Measurements from ENCODE around the gene IRF6. TPM values are rescaled to one million over a fixed set of nuclear protein-coding genes. Genes with fewer than 3 reads are reported as not detected.

Gene IRF6
- total RNA-seq, 5 donors from 2014 or later (not counting 1 experiment from before 2014, with no cell fraction given): 0.16 to 2.6 (median 1.0) TPM

DNA sequence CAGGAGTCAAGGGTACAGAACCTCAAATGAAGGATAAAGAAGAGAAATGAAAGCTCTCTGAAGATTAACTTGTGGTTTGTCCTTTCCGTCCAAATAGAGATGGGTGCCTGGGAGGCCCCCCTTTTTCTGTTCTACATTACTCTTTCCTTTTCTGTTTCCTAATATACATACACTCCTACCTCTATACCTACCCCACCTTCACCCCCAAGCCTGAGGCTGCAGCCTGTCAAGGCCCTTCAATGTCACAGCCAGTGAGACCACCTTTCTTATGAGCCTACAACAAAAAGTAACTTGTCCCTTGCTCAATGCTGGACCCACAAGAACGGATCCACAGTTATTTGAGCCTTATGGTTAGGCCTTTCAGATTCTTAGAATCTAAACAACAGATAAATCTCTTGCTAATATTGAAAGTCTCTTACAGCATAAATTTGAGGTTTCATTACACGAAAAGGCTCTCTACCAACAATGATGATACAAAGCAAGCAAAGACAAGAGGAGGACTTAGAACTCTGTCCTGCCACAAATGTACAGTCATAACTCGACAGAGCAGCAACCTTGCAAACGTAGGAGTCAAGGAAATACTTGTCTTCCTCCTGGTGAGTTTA, 54.2 kb downstream of the IRF6 start:
- no peaks in the 10 kb centered on the region for H3K36me3 Mint-ChIP-seq
- no peaks in the 10 kb centered on the region for H3K9me3 Mint-ChIP-seq
- H3K36me3 ChIP-seq (ENCODE audit: control insufficient read depth in 2 of 2, extremely low read depth in 1 of 2, insufficient read depth in 1 of 2, low read length in 1 of 2): no peaks in the 10 kb centered on the region
- ATAC-seq (replicated peaks in 1 of 4) (peak in 1 of 4 experiments; percentile 6), DNase-seq (peak in 5 of 35 experiments; percentile 11 to 47 (median 17))
- ChIA-PET CTCF (interaction anchor here in 1 of 2 donors (1.6 to 3.2 kb wide), 2 partner anchors 17 to 182 kb away, joined by 4 to 11 read pairs; no protein-coding TSS in a partner anchor), POLR2A (interaction anchor here in 1 of 2 donors (1.3 kb wide), 1 partner anchor 16 kb away, joined by 3 read pairs; no protein-coding TSS in a partner anchor)
- H3K27me3 Mint-ChIP-seq: no peaks in the 10 kb centered on the region
- H3K4me1 Mint-ChIP-seq: peaks cover 76 to 86% (median 84%) of the 10 kb centered on the region in 3 donors
- peak overlapping the region; percentile 70 for H3K27ac ChIP-seq (ENCODE audit: low read length)
- peak overlapping the region; percentile 93 to 98 for H3K27ac Mint-ChIP-seq
- H3K4me1 ChIP-seq (ENCODE audit: control insufficient read depth in 1 of 2, extremely low read depth in 1 of 2, insufficient read depth in 2 of 2, low read length in 2 of 2): peaks cover 47 to 65% of the 10 kb centered on the region in 2 experiments
- peak overlapping the region in 1 of 2 donors; percentile 3 for H3K4me3 ChIP-seq (ENCODE audit: control insufficient read depth in 1 of 2, extremely low read depth in 1 of 2, low read length in 1 of 2)
- no peaks in the 10 kb centered on the region for H3K9me3 ChIP-seq
- H3K4me3 Mint-ChIP-seq: peak overlapping the region; percentile 51 to 68 (median 61)
- H3K27me3 ChIP-seq (replicated peaks in 1 of 2; ENCODE audit: control insufficient read depth in 2 of 2, extremely low read depth in 1 of 2, insufficient read depth in 2 of 2, low read length in 1 of 2): no peaks in the 10 kb centered on the region
- WGBS (ENCODE audit: insufficient coverage): 7% methylated on average over 2 of the region's 5 CpGs

DNA sequence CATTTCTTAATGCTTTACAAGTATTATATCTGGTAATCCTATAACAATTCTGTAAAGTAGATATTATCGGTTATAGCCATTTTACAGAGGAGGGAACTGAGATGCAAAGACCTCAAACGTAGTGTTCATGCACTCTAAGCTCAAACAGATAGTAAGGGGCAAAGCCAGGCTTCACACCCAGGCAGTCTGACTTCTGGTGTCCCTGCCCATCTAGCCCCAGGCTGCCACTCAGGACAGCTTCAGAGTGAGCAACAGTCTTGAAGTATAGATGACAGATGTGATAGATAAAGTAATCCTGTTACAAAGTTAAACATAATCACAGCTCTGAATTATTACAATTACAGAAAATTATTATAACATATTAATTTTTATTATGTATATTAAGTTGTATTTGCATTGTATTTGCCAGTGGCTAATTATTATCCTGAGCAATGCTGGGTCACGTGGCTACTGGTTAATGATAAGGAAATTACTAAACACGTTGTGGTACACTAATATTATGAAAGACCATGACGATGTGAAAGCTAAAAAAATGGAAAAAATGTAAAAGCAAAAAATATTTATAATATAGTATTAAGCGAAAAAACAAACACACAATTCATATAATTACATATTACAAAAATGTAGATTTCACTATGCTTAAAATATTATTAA, 56.1 kb downstream of the IRF6 start:
- no CpG with 5 or more reads among the region's 6 CpGs for WGBS (ENCODE audit: insufficient coverage)
- no peaks in the 10 kb centered on the region for H3K9me3 ChIP-seq

GRCh38 chr1:209749205-209749604, 56.7 kb downstream of the IRF6 start:
- no peaks in the 10 kb centered on the region for H3K27me3 Mint-ChIP-seq
- H3K4me3 Mint-ChIP-seq: peak overlapping the region in 1 of 3 donors; percentile 37
- peak overlapping the region; percentile 76 to 82 for H3K27ac Mint-ChIP-seq
- H3K27me3 ChIP-seq (replicated peaks in 1 of 2; ENCODE audit: control insufficient read depth in 2 of 2, extremely low read depth in 1 of 2, insufficient read depth in 2 of 2, low read length in 1 of 2): no peaks in the 10 kb centered on the region
- no peaks in the 10 kb centered on the region for H3K36me3 Mint-ChIP-seq
- H3K9me3 ChIP-seq: no peaks in the 10 kb centered on the region
- POLR2A ChIA-PET: interaction anchor here in 1 of 2 donors (1.0 kb wide), 1 partner anchor 19 kb away, joined by 5 read pairs; no protein-coding TSS in a partner anchor
- H3K27ac ChIP-seq (ENCODE audit: low read length): peak overlapping the region; percentile 45
- ATAC-seq (replicated peaks in 1 of 4) (no peak), DNase-seq (no peak)
- no CpG with 5 or more reads among the region's 2 CpGs for WGBS (ENCODE audit: insufficient coverage)
- no peaks in the 10 kb centered on the region for H3K9me3 Mint-ChIP-seq
- CTCF ChIA-PET: interaction anchor here (1.1 to 3.2 kb wide), 11 partner anchors 10 to 179 kb away, joined by 3 to 34 read pairs (median 5); partner anchors contain the start of gene C1orf74 (in 1 of the 2)
- peaks cover 60 to 70% (median 62%) of the 10 kb centered on the region in 3 donors for H3K4me1 Mint-ChIP-seq
- no peak overlapping the region for H3K4me3 ChIP-seq (ENCODE audit: control insufficient read depth in 1 of 2, extremely low read depth in 1 of 2, low read length in 1 of 2)
- no peaks in the 10 kb centered on the region for H3K36me3 ChIP-seq (ENCODE audit: control insufficient read depth in 2 of 2, extremely low read depth in 1 of 2, insufficient read depth in 1 of 2, low read length in 1 of 2)
- peaks cover 38 to 48% of the 10 kb centered on the region in 2 experiments for H3K4me1 ChIP-seq (ENCODE audit: control insufficient read depth in 1 of 2, extremely low read depth in 1 of 2, insufficient read depth in 2 of 2, low read length in 2 of 2)

More for the DNA sequence above, 56.1 kb downstream of the IRF6 start:
- ATAC-seq (replicated peaks in 1 of 4) (no peak), DNase-seq (no peak)
- ChIA-PET POLR2A (interaction anchor here (0.5 to 1.0 kb wide), 3 partner anchors 18 to 58 kb away, joined by 3 to 8 read pairs (median 5); no protein-coding TSS in a partner anchor), CTCF (interaction anchor here (1.1 to 3.2 kb wide), 8 partner anchors 10 to 180 kb away, joined by 3 to 34 read pairs (median 5); partner anchors contain the start of gene C1orf74 (in 1 of the 2))
- Mint-ChIP-seq H3K4me1 (peaks cover 62 to 73% (median 67%) of the 10 kb centered on the region in 3 donors), H3K27me3 (no peaks in the 10 kb centered on the region), H3K27ac (peak overlapping the region; percentile 76 to 82), H3K9me3 (no peaks in the 10 kb centered on the region), H3K4me3 (peak overlapping the region in 1 of 3 donors; percentile 68), H3K36me3 (no peaks in the 10 kb centered on the region)
- Histone ChIP-seq H3K27ac (ENCODE audit: low read length) (no peak overlapping the region), H3K4me1 (ENCODE audit: control insufficient read depth in 1 of 2, extremely low read depth in 1 of 2, insufficient read depth in 2 of 2, low read length in 2 of 2) (peaks cover 38 to 53% of the 10 kb centered on the region in 2 experiments), H3K4me3 (ENCODE audit: control insufficient read depth in 1 of 2, extremely low read depth in 1 of 2, low read length in 1 of 2) (no peak overlapping the region), H3K36me3 (ENCODE audit: control insufficient read depth in 2 of 2, extremely low read depth in 1 of 2, insufficient read depth in 1 of 2, low read length in 1 of 2) (no peaks in the 10 kb centered on the region), H3K27me3 (replicated peaks in 1 of 2; ENCODE audit: control insufficient read depth in 2 of 2, extremely low read depth in 1 of 2, insufficient read depth in 2 of 2, low read length in 1 of 2) (no peaks in the 10 kb centered on the region)

GRCh38 chr1:209748620-209749019, 57.3 kb downstream of the IRF6 start:
- Mint-ChIP-seq H3K9me3 (no peaks in the 10 kb centered on the region), H3K4me3 (peak overlapping the region in 2 of 3 donors; percentile 77 to 87), H3K4me1 (peaks cover 54 to 64% (median 56%) of the 10 kb centered on the region in 3 donors), H3K36me3 (no peaks in the 10 kb centered on the region), H3K27me3 (no peaks in the 10 kb centered on the region), H3K27ac (peak overlapping the region; percentile 97 to 98)
- Histone ChIP-seq H3K27ac (ENCODE audit: low read length) (peak overlapping the region; percentile 45), H3K4me3 (ENCODE audit: control insufficient read depth in 1 of 2, extremely low read depth in 1 of 2, low read length in 1 of 2) (no peak overlapping the region), H3K4me1 (ENCODE audit: control insufficient read depth in 1 of 2, extremely low read depth in 1 of 2, insufficient read depth in 2 of 2, low read length in 2 of 2) (peaks cover 38 to 47% of the 10 kb centered on the region in 2 experiments), H3K36me3 (ENCODE audit: control insufficient read depth in 2 of 2, extremely low read depth in 1 of 2, insufficient read depth in 1 of 2, low read length in 1 of 2) (no peaks in the 10 kb centered on the region), H3K27me3 (replicated peaks in 1 of 2; ENCODE audit: control insufficient read depth in 2 of 2, extremely low read depth in 1 of 2, insufficient read depth in 2 of 2, low read length in 1 of 2) (no peaks in the 10 kb centered on the region), H3K9me3 (no peaks in the 10 kb centered on the region)
- ATAC-seq (replicated peaks in 1 of 4): no peak
- ChIA-PET POLR2A (no interaction called here), CTCF (interaction anchor here (0.6 to 4.1 kb wide), 18 partner anchors 8 to 183 kb away, joined by 3 to 34 read pairs (median 4); partner anchors contain the start of genes C1orf74 (in 1 of the 2) and TRAF3IP3 (in 1 of the 2))
- DNase-seq: no peak
- WGBS (ENCODE audit: insufficient coverage): 77% methylated on average over 4 of the region's 4 CpGs

- Histone ChIP-seq H3K4me3 (ENCODE audit: control insufficient read depth in 1 of 2, extremely low read depth in 1 of 2, low read length in 1 of 2) (peak overlapping the region; percentile 56 to 71), H3K9me3 (no peaks in the 10 kb centered on the region), H3K27ac (ENCODE audit: low read length) (peak overlapping the region; percentile 45), H3K27me3 (replicated peaks in 1 of 2; ENCODE audit: control insufficient read depth in 2 of 2, extremely low read depth in 1 of 2, insufficient read depth in 2 of 2, low read length in 1 of 2) (no peaks in the 10 kb centered on the region), H3K36me3 (ENCODE audit: control insufficient read depth in 2 of 2, extremely low read depth in 1 of 2, insufficient read depth in 1 of 2, low read length in 1 of 2) (no peaks in the 10 kb centered on the region), H3K4me1 (ENCODE audit: control insufficient read depth in 1 of 2, extremely low read depth in 1 of 2, insufficient read depth in 2 of 2, low read length in 2 of 2) (peaks cover 36 to 43% of the 10 kb centered on the region in 2 experiments)
- DNase-seq: peak; percentile 53 to 85 (median 74)
- CTCF ChIA-PET: interaction anchor here (0.6 to 4.1 kb wide), 17 partner anchors 8 to 182 kb away, joined by 3 to 34 read pairs (median 4); partner anchors contain the start of genes TRAF3IP3 (in 2 of the 2) and C1orf74 (in 1 of the 2)
- Mint-ChIP-seq H3K36me3 (no peaks in the 10 kb centered on the region), H3K4me3 (peak overlapping the region; percentile 77 to 87 (median 87)), H3K27me3 (no peaks in the 10 kb centered on the region), H3K27ac (peak overlapping the region; percentile 97 to 98), H3K9me3 (no peaks in the 10 kb centered on the region), H3K4me1 (peaks cover 49 to 60% (median 54%) of the 10 kb centered on the region in 3 donors)
- 15% methylated on average over 35 of the region's 37 CpGs for WGBS (ENCODE audit: insufficient coverage)
- POLR2A ChIA-PET: no interaction called here
- ATAC-seq (replicated peaks in 1 of 4): peak; percentile 79 to 86 (median 85)
These were observed 58.2 kb downstream of the IRF6 start for GRCh38 chr1:209747580-209748262.
